ENCODE results near the gene DPYD.

Gene DPYD

GRCh38 chr1:97634758-97635157 lies 286.1 kb downstream of the DPYD start:
- no peak overlapping the region for H3K27ac ChIP-seq
- TF ChIP-seq CTCF (IDR thresholded peaks at IDR 0.05) = no peak
- TF ChIP-seq ZFX (IDR thresholded peaks at IDR 0.05; ENCODE audit: borderline replicate concordance) = no peak

- TF ChIP-seq CTCF (IDR thresholded peaks at IDR 0.05) = no peak
- TF ChIP-seq ZFX (IDR thresholded peaks at IDR 0.05; ENCODE audit: borderline replicate concordance) = no peak
Observed at GRCh38 chr1:97632776-97633175, 288.1 kb downstream of the DPYD start.

GRCh38 chr1:97632075-97632474 lies 288.8 kb downstream of the DPYD start:
- no peak for TF ChIP-seq CTCF (IDR thresholded peaks at IDR 0.05)
- TF ChIP-seq ZFX (IDR thresholded peaks at IDR 0.05; ENCODE audit: borderline replicate concordance) = no peak
- no peak overlapping the region for H3K27ac ChIP-seq

More at GRCh38 chr1:97632776-97633175, 288.1 kb downstream of the DPYD start:
- H3K27ac ChIP-seq = no peak overlapping the region

DNA sequence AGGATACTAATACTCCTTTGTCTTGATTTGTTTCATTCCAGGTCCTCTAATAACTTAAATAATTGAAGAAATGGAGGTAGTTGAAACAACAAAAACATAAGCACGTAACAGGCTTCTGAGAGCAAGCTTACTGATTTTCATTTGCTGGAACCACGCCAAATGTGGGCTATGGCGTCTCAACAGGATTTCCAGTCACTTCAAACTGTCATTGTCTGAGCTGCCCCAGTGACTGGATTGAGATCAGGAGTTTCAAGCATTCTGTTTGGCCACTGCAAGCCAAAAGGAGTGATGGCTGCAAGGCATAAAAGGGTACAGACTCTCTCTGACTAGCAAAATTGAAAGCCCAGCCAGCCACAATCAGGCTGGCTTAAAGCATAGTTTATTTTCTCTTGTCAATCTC lies 289.9 kb downstream of the DPYD start:
- no peak overlapping the region for H3K27ac ChIP-seq
- TF ChIP-seq ZFX (IDR thresholded peaks at IDR 0.05; ENCODE audit: borderline replicate concordance) = no peak
- TF ChIP-seq CTCF (IDR thresholded peaks at IDR 0.05) = no peak

DNA sequence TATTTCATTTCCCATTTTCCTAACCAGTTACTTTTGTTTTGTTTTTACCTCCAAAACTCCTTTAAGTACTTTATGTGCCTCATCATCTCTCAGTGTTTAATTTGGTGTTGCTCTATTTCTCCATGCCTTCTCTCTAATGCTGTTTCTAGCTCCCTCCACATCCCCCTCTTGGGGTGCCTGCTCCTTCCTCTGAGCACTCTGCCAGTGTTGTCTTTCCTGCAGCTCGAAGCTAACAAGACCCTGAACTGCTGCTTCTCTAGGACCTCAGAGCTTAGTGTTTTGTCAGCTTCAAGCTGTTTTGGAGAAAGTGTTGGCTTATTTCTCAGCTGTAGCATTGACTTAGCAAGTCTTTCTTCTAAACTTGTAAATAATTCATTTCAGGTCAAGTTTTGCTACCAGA lies 290.6 kb downstream of the DPYD start:
- H3K27ac ChIP-seq = no peak overlapping the region
- TF ChIP-seq CTCF (IDR thresholded peaks at IDR 0.05) (no peak), ZFX (IDR thresholded peaks at IDR 0.05; ENCODE audit: borderline replicate concordance) (no peak)

GRCh38 chr1:97623220-97623619 lies 297.6 kb downstream of the DPYD start:
- no peak overlapping the region for H3K27ac ChIP-seq
- no peak for TF ChIP-seq CTCF (IDR thresholded peaks at IDR 0.05)
- no peak for TF ChIP-seq ZFX (IDR thresholded peaks at IDR 0.05; ENCODE audit: borderline replicate concordance)

DNA sequence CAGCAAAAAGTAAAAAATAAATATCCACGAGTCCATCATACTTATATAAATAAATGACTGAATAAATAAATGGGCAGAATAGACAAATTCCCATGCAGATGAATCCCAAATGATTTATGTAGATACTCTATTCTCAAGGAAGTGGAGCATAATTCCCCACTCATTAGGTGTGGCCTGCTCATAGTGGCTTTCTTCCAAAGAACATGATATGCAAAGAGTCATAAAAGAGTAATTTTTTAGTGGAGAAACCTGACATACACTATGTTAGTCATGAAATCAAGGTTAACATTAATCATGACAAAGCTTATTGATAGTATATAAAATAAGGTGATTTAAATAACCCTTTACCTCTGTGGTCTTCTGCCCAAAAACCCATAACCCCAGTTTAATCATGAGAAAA lies 298.9 kb downstream of the DPYD start:
- H3K27ac ChIP-seq = no peak overlapping the region
- TF ChIP-seq CTCF (IDR thresholded peaks at IDR 0.05) (no peak), ZFX (IDR thresholded peaks at IDR 0.05; ENCODE audit: borderline replicate concordance) (no peak)
